Daoy (cell line): ENCODE results near the gene PRRG4. TPM values are rescaled to one million over a fixed set of nuclear protein-coding genes. Genes with fewer than 3 reads are reported as not detected.
"Not testable (repeated sequence)": the region's sequence is repeated elsewhere in the genome, so short reads cannot be mapped to it uniquely, and the experiment has no call there.

Experiments used
- DNase-seq: peaks from one replicate; pipeline ENCODE4 v3.0.0-alpha.2; 2015; ENCODE audit warnings: low read depth
- total RNA-seq: library from RNA; depleted of rRNA; stranded (reverse); fragments of >200 nt; shearing (Covaris generic); gene quantifications from 2 replicates; pipeline ENCODE4 v1.2.3, GENCODE V29; 2014

PRRG4 gene
- total RNA-seq, 1 experiment from 2014 or later = 1.7 TPM

GRCh38 chr11:32830796-32831195 lies 1.1 kb downstream of the PRRG4 start:
- no peak for DNase-seq

GRCh38 chr11:32831221-32831620 lies 1.5 kb downstream of the PRRG4 start:
- no peak for DNase-seq

- no peak for DNase-seq
Measured at GRCh38 chr11:32833921-32834320, 4.2 kb downstream of the PRRG4 start.

GRCh38 chr11:32836946-32837345 lies 7.2 kb downstream of the PRRG4 start:
- DNase-seq = no peak

GRCh38 chr11:32838505-32839274 lies 9.0 kb downstream of the PRRG4 start:
- DNase-seq = peak; percentile 50

GRCh38 chr11:32839308-32839707 lies 9.6 kb downstream of the PRRG4 start:
- no peak for DNase-seq

- no peak for DNase-seq
Measured at GRCh38 chr11:32840587-32840986, 10.9 kb downstream of the PRRG4 start.

GRCh38 chr11:32843544-32843943 lies 13.8 kb downstream of the PRRG4 start:
- DNase-seq = no peak

- DNase-seq = no peak
Measured at GRCh38 chr11:32847511-32847910, 17.8 kb downstream of the PRRG4 start.

GRCh38 chr11:32849761-32850160 lies 20.0 kb downstream of the PRRG4 start:
- DNase-seq = no peak

- no peak for DNase-seq
Measured at GRCh38 chr11:32851251-32851650, 21.5 kb downstream of the PRRG4 start.

- DNase-seq = peak; percentile 30
Measured at GRCh38 chr11:32852207-32852606, 22.5 kb downstream of the PRRG4 start.

GRCh38 chr11:32855601-32856000 lies 25.9 kb downstream of the PRRG4 start:
- DNase-seq = no peak

- no peak for DNase-seq
Measured at GRCh38 chr11:32858731-32859130, 29.0 kb downstream of the PRRG4 start.

- DNase-seq = no peak
Measured at GRCh38 chr11:32861850-32862577, 32.3 kb downstream of the PRRG4 start.

GRCh38 chr11:32864555-32864954 lies 34.8 kb downstream of the PRRG4 start:
- DNase-seq = no peak

- not testable (repeated sequence) for DNase-seq
Measured at GRCh38 chr11:32868752-32869151, 39.0 kb downstream of the PRRG4 start.

- peak; percentile 9 for DNase-seq
Measured at GRCh38 chr11:32870676-32871075, 40.9 kb downstream of the PRRG4 start.

- no peak for DNase-seq
Measured at GRCh38 chr11:32874132-32874531, 44.4 kb downstream of the PRRG4 start.

- DNase-seq = no peak
Measured at GRCh38 chr11:32881286-32881685, 51.6 kb downstream of the PRRG4 start.

GRCh38 chr11:32883421-32883820 lies 53.7 kb downstream of the PRRG4 start:
- no peak for DNase-seq

- no peak for DNase-seq
Measured at GRCh38 chr11:32884023-32884422, 54.3 kb downstream of the PRRG4 start.

- no peak for DNase-seq
Measured at GRCh38 chr11:32884770-32885384, 55.1 kb downstream of the PRRG4 start.
